Hematopoietic multipotent progenitor cell treated with erythropoietin and hydrocortisone succinate and interleukin-3 and kit ligand, for 8 days (in vitro differentiated cells): Measurements from ENCODE around the gene LPAR1.

Source experiments
- DNase-seq: peaks from one replicate; pipeline ENCODE4 v3.0.0-alpha.2; 2015

LPAR1 gene

GRCh38 chr9:111037356-111037707 lies 938 bp downstream of the LPAR1 start:
- no peak for DNase-seq

GRCh38 chr9:111036946-111037345 lies 1.3 kb downstream of the LPAR1 start:
- DNase-seq = no peak

GRCh38 chr9:111036429-111036789 lies 1.9 kb downstream of the LPAR1 start:
- no peak for DNase-seq

DNA sequence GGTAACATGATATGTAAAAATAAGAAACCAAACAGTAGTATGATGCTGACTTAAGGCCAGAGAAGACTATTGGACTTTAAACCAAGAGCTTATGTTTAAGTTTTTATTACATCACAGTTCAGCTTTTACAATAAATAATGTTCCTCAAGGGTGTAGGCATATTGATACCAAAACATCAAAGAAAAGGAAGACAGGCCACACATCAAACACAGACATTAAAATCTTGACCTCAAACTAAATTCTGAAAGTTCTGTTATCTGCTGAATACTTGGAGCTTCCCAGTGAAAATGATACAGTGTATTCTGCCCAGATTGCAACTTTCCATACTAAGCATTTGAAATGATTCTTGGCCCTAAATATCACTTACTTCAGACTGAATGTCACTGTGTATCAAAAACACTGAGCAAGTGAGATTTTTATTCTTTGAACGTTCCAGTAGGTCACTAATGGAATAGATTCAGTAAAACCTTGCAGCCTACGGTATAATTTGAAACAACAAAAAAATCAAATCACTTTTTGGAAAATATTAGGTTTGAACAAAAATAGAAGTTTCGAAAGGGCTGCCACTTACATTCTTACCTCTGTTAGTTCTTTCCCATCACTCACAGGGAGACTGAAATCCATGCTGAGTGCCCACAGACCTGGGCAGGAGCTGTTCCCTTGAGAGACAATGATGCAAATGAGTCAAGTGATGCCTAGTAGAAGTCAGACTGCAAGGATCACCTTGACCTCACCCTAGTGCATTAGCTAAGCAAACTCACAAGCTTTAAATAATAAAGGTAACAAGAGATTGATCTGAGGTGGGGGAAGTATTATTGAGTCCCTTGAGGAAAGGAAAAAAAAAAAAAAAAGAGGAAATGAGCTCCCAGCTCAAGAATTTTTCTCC lies 2.5 kb downstream of the LPAR1 start:
- no peak for DNase-seq

DNA sequence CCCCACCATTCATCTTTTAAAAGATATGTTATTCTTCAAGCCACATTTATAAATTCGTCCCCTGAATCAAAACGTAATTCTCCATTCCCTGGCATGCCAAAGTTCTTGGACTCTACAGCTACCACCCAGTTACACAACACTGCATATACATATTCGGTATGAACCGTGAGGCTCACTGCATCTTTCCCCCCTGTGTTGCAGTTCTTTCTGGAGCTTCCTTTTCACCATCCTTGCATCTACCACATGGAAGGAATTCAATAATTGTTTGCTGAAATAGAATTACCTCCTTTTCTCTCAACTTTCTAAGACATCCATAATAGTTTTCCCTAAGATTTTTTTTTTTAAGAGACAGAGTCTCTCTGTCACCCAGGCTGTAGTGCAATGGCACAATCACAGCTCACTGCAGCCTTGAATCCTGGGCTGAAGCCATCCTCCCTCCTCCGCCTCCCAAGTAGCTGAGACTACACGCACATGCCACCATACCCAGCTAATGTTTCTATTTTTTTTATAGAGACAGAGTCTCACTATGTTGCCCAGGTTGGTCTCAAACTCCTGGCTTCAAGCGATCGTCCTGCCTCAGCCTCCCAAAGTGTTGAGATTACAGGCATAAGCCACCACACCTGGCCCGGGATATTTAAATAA lies 3.3 kb downstream of the LPAR1 start:
- no peak for DNase-seq

DNA sequence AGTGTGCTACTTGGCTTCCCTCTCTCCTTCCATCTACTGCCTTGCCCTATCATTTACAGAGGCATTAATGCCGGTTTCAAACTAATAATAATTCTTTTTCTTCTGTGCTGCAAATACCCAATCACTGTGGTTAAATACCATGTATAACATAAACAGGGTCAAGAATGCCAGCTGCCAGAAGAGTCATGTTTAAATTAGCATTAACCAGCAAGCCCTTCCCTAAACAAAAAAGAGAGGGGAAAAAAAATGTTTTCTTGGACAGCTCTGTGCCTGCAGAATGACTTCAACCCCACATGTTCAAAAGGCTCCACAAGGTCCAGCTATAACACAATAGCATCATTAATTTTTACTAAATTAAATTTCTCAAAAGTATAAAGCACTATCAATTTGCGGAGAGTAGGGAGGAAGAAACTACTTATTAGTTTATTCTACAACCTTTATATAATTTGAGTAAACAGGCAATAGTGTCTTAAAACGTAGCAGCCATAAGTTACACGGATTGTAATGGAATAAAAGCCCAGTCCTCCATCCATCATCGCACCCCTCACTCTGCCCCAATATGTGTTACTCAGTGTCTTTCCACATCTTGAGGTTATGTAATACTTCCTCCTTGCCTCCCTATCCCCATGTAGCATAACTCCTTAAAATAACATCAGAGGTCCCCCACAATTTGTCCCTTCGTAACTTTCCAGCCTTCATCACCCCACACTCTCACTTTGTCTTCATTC lies 3.9 kb downstream of the LPAR1 start:
- no peak for DNase-seq

DNA sequence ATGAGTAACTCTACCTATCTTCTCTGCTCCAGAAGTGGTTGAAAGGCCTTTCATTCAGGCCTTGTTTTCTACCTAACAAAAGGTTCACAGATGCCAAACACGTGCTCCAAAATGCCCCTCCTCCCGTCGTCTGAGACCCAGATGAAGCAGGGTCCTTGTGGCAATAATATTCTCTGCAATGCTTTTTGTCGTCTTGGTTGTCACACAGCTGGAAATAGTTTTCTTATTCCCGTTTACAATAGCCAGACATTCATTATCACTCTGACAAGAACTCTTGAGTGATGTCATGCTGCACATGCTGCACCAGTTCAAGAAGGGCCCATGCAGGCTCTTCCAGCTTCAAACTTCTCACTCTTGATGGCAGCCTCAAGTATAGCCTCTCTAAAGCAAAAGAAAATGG lies 7.8 kb downstream of the LPAR1 start:
- no peak for DNase-seq

DNA sequence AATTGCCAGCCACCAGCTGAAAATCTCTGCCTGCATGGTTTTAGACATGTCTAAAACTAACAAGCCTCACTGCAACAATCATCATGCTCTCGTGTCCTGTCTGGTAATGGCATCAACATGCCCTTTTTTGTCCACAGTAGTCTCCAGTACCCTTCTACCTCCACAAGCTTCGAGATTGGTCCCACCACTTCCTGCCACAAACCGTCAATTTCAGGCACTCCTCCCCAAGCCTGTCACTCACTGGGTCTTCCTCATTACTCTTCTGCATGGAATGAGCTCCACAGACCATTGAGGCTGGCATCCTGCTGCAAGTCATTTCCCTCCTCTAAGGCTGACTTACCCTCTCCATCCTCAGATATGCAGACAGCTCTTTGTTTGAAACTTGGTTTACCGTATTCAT lies 9.0 kb downstream of the LPAR1 start:
- peak; percentile 9 for DNase-seq

DNA sequence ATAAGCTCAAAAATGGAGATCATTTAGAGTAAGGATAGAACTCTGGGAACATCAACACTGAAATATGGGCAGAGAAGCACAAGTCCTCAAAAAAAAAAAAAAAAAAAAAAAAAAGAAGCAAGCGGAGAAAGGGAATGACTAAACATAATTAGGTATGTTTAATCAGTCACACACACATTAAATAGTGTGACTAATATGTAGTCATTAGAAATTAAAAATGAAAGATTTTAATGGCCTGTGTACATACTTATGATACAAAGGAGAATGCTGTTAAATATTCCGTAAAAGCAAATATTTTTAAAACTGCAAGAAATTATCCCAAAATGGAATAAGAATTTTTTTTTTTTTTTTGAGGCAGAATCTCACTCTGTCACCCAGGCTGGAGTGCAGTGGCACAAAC lies 10.5 kb downstream of the LPAR1 start:
- DNase-seq = no peak

- DNase-seq = no peak
Measured at GRCh38 chr9:111023128-111023527, 15.1 kb downstream of the LPAR1 start.

GRCh38 chr9:111020594-111020993 lies 17.7 kb downstream of the LPAR1 start:
- no peak for DNase-seq

GRCh38 chr9:111016426-111017045 lies 21.7 kb downstream of the LPAR1 start:
- peak; percentile 52 for DNase-seq

GRCh38 chr9:111016016-111016415 lies 22.3 kb downstream of the LPAR1 start:
- DNase-seq = no peak

DNA sequence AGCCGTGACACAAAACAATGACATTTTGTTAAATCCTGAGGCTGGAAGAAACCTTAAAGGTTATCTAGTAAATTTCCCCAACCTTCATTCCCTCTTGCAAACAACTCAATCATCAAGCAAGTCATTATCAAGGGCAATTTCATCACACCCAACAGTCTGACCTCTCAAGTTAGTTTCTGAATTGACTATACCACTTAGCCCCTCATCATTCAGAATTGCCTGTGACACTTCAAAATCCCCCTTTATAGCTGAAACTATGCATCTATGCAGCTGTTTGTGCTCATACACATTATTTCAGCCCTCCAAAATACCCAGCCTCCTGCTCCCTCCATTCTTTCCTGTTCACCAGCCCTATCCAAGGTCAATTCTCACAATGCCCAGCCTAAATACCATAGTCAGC lies 24.6 kb downstream of the LPAR1 start:
- DNase-seq = no peak

DNA sequence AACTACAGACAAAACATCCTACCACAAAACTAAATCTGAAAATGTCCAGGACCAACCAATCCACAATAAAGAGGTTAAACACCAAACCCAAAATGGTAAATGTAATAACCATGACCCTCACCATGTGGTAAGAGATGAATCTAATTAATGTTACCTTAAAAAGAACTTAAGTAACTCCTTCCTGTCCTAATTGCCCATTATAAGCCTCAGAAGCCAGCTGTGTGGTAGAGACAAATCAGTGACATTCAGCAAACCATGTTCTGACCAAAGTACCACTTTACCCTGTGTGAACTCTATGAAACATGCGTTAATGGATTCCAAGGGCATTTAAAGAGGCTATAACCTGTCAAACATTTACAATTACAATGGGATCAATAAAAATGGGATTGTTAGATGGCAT lies 25.0 kb downstream of the LPAR1 start:
- no peak for DNase-seq

- no peak for DNase-seq
Measured at GRCh38 chr9:111008158-111009075, 29.9 kb downstream of the LPAR1 start.

GRCh38 chr9:111005746-111006470 lies 32.4 kb downstream of the LPAR1 start:
- no peak for DNase-seq

GRCh38 chr9:111004936-111005335 lies 33.3 kb downstream of the LPAR1 start:
- no peak for DNase-seq

DNA sequence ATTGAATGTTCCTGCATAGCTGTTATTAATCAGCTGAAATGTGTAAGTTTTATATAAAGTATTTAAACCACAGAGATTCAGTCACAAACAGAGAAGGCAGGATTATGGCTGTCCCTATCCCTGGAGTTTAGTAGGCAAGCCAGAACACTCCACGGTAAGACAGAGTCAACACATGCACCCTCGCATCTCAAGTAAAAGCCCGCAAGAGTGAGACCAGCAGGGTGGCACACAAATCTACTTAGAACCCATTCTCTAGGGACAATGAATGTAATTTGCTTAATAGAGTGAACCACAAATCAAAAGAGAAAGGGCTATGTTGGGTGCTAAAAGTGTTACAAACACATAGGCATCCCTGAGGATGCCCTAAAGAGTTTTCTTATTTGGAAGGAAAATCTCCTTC lies 35.1 kb downstream of the LPAR1 start:
- no peak for DNase-seq

GRCh38 chr9:111001526-111001925 lies 36.7 kb downstream of the LPAR1 start:
- DNase-seq = no peak

GRCh38 chr9:111000202-111000601 lies 38.1 kb downstream of the LPAR1 start:
- DNase-seq = no peak

- no peak for DNase-seq
Measured at GRCh38 chr9:110999379-110999778, 38.9 kb downstream of the LPAR1 start.
